NCI-H2081 (cell line): ENCODE measurements around the gene DGKE.

Source experiments
- DNase-seq, 2 experiments: peaks; one replicate each; lab custom pipeline; 2025; lab: John Stamatoyannopoulos, UW

Gene DGKE

GRCh38 chr17:56914581-56915273 is 80.8 kb downstream of the DGKE start:
- no peak for DNase-seq

GRCh38 chr17:56917559-56918296 is 83.8 kb downstream of the DGKE start:
- no peak for DNase-seq

GRCh38 chr17:56918916-56919315 is 85.0 kb downstream of the DGKE start:
- no peak for DNase-seq
